Measurements from ENCODE around the gene FOXK1.

The FOXK1 gene

DNA sequence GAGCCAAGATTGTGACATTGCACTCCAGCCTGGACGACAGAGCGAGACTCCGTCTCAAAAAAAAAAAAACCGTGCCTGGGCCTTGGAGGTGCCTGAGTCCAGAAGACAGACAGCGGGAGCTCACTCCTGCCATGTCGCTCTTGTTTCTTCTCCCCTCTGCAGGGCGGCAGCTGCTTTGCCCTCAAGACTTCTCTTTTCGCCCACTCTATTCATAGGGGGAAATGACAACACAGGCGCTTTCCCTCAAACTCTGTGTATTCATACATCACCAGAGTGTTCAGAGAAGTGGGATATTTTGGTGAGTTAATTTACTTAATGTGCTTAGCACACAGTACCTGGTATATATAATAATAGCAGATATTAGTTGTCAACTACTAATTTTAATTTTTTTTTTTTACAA is 44.5 kb downstream of the FOXK1 start:
- TF ChIP-seq POLR2A (IDR thresholded peaks at IDR 0.05; ENCODE audit: low read depth, low read length): no peak
- no peak for TF ChIP-seq TAF1 (IDR thresholded peaks at IDR 0.05; ENCODE audit: borderline replicate concordance, low read depth, low read length)
- TF ChIP-seq POLR2AphosphoS5 (IDR thresholded peaks at IDR 0.05; ENCODE audit: low read depth, low read length): no peak
- DNase-seq (ENCODE audit: insufficient read length) (no peak), FAIRE-seq (no peak)

DNA sequence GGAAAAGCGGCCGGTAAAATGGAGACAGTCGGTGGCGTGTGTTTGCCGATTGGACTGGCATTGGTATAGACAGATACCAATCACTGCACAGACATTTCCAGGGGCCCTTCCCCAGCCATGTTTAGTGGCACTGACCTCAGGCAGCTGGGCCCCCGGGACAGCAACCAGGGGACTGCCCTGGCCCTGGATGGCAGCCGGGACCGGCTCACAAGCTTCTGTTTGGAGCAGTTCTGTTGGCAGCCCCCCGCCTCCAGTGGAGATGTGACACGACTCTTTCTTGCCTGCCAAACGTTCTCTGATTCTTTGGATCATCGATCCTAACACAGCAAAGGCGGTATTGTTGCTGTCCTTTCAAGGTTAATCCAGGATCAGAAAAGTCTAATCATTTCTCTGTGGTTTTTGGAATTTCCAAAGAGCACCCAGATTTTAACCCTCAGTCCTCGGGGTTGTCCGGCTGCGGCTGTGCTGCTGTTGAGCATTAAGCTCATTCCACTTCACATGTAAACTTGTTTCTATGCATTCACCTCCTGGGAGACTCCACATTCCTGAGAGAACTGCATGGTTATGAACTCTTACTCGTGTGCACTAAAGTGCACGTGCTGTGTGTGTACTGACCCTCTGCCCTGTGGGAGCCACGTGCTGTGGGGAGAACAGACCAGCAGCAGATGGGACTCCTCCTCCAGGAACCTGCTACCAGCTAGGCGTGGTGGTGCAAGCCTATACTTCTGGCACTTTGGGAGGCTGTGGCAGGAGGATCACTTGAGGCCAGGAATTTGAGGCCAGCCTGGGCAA is 46.0 kb downstream of the FOXK1 start:
- TF ChIP-seq POLR2AphosphoS5 (IDR thresholded peaks at IDR 0.05; ENCODE audit: low read depth, low read length): no peak
- DNase-seq (ENCODE audit: insufficient read length): no peak
- FAIRE-seq: no peak

DNA sequence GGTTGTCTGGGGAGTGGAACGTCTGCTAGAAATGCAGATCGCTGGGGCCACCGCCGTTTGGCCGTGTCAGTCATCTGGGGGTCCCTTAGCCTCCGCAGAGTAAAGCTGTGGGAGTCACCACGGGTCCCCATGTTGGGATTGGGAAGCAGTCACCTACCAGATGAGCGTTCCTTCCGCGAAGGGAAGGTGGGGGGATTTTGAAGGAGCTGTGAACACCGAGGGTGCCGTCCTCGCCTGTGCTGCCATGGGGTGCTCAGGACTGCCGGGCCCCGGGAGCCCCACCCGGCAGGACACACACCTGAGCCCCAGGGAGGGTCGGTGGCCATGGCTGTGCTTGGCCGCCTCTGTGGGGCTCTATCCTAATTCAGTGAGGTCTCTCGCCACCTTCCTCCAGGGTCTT is 47.2 kb downstream of the FOXK1 start:
- FAIRE-seq: no peak
- no peak for DNase-seq (ENCODE audit: insufficient read length)
- TF ChIP-seq TAF1 (IDR thresholded peaks at IDR 0.05; ENCODE audit: borderline replicate concordance, low read depth, low read length) (no peak), POLR2A (IDR thresholded peaks at IDR 0.05; ENCODE audit: low read depth, low read length) (no peak), POLR2AphosphoS5 (IDR thresholded peaks at IDR 0.05; ENCODE audit: low read depth, low read length) (no peak)

DNA sequence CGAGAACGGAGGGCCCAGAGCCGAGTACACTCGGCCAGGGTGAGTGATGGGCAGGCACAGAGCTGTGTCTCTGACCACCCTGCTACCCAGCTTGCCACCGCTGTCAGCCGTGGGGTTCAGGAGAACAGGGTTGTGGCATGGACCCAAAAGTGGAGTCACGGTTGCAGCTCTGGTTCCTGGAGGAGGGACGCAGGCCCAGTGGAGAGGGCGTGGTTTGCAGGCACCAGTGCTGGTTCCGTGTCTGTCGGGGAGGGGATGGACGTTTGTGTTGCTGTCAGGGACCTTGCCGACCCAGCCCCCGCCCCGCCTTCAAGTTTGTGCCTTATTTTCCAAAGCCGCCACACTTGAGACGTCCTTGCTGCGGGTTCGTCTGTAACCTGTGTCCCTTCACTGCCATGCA is 48.2 kb downstream of the FOXK1 start:
- TF ChIP-seq POLR2A (IDR thresholded peaks at IDR 0.05; ENCODE audit: low read depth, low read length) (no peak), TAF1 (IDR thresholded peaks at IDR 0.05; ENCODE audit: borderline replicate concordance, low read depth, low read length) (no peak), POLR2AphosphoS5 (IDR thresholded peaks at IDR 0.05; ENCODE audit: low read depth, low read length) (no peak)
- DNase-seq (ENCODE audit: insufficient read length) (no peak), FAIRE-seq (no peak)

DNA sequence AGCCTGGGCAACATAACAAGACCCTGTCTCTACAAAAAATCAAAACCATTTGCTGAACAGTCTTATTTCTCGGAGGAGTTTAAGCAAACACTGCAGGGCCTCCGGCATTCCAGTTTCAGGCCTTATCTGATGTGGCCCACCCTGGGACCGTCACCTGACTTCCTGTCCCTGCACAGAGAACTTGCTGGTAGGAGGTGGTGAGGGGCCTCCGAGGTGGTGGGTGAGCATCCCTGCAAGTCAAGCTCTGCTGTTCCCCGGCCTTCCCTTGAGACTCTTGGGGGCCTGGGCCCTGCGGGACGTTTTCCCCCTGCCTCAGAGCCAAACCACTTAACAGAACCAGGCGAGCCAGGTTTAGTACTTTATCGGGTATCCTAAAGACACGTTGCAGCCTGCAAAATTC is 48.9 kb downstream of the FOXK1 start:
- DNase-seq (ENCODE audit: insufficient read length): no peak
- TF ChIP-seq POLR2AphosphoS5 (IDR thresholded peaks at IDR 0.05; ENCODE audit: low read depth, low read length): no peak
- TF ChIP-seq POLR2A (IDR thresholded peaks at IDR 0.05; ENCODE audit: low read depth, low read length): no peak
- TF ChIP-seq TAF1 (IDR thresholded peaks at IDR 0.05; ENCODE audit: borderline replicate concordance, low read depth, low read length): no peak
- FAIRE-seq: no peak

DNA sequence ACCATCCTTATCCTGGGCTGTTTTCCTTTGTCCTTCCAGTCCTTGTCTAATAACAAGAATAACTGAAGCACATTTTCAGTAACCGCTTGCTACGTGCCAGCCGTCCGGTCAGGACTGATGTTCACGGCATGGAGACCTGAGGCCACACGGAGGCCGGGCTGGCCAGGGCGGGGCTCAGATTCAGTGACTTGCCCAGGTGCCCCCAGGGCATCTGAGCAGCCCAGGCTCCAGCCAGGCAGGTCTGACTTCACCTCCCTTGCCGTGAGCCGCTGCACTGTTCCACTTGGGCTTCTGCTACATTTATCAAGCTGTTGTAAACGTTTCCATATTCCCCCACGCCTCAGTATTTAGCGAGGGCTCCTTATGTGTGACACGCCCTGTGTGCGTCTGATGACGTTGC is 49.7 kb downstream of the FOXK1 start:
- no peak for TF ChIP-seq POLR2A (IDR thresholded peaks at IDR 0.05; ENCODE audit: low read depth, low read length)
- no peak for TF ChIP-seq TAF1 (IDR thresholded peaks at IDR 0.05; ENCODE audit: borderline replicate concordance, low read depth, low read length)
- no peak for TF ChIP-seq POLR2AphosphoS5 (IDR thresholded peaks at IDR 0.05; ENCODE audit: low read depth, low read length)
- no peak for FAIRE-seq
- no peak for DNase-seq (ENCODE audit: insufficient read length)

DNA sequence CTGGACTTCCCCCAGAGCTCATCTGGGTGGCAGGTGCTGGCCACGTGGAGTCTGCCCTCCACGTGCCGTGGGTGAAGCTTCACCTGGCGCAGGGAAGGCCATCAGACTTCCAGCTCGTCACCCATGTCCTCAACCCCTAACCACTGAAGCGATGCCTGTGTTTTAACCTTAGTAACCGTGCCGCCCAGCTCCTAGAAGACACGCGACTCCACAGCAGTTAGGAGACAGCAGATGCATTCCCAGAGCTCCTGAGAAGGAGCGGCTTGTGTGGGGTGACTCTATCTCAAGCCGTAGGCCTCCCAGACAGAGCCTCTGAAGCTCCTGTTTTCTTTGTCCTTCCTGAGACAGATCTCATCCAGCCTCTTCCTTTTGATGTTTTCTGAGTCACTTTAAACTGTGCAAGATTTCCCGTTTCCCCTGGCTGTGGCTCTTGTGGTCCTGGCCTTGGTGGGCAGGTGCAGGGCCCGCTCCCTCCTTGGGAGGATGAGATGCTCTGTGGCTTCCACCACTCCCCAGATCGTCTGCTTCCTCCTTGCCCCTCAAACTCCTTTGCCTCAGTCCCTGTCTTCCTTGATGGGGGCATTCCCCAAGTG is 51.9 kb downstream of the FOXK1 start:
- no peak for DNase-seq (ENCODE audit: insufficient read length)
- no peak for TF ChIP-seq TAF1 (IDR thresholded peaks at IDR 0.05; ENCODE audit: borderline replicate concordance, low read depth, low read length)
- no peak for TF ChIP-seq POLR2A (IDR thresholded peaks at IDR 0.05; ENCODE audit: low read depth, low read length)
- no peak for TF ChIP-seq POLR2AphosphoS5 (IDR thresholded peaks at IDR 0.05; ENCODE audit: low read depth, low read length)
- FAIRE-seq: no peak

DNA sequence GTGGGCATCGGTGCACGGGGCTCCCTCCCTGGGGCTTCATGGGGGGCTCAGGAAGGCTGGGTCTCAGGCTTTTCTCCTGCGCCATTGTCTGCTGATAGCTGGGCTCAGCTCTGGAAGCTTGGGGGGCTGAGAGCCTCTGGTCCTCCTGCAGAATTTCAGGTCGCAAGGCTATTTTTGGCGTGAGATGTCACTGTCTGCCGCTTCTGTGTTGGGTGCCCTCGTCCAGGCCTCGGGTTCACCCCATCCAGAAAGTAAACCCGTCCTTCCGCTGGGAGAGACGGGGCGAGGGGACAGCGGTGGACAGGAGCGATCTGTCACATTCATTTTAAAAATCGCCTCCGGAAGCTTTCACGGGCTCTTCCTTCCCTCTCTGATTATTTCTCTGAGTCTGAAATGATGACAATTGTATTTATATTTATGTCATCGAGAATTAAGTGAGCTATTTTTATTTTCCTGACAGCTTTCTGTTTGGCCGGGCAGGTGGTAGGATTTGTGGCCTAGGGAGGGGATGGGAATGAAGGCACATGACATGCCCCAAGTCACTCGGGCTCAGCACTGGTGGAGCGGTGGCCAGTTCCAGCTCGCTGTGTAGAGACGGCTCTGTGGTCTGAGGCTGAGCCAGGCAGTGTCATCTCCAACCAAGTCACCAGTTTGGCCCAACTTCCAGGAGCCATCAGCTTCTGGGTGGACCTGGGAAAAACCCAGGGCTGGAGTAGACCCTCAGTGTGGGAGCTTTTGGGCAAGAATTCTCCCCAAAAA is 52.7 kb downstream of the FOXK1 start:
- no peak for TF ChIP-seq POLR2A (IDR thresholded peaks at IDR 0.05; ENCODE audit: low read depth, low read length)
- TF ChIP-seq POLR2AphosphoS5 (IDR thresholded peaks at IDR 0.05; ENCODE audit: low read depth, low read length): no peak
- TF ChIP-seq TAF1 (IDR thresholded peaks at IDR 0.05; ENCODE audit: borderline replicate concordance, low read depth, low read length): no peak
- no peak for DNase-seq (ENCODE audit: insufficient read length)
- no peak for FAIRE-seq

DNA sequence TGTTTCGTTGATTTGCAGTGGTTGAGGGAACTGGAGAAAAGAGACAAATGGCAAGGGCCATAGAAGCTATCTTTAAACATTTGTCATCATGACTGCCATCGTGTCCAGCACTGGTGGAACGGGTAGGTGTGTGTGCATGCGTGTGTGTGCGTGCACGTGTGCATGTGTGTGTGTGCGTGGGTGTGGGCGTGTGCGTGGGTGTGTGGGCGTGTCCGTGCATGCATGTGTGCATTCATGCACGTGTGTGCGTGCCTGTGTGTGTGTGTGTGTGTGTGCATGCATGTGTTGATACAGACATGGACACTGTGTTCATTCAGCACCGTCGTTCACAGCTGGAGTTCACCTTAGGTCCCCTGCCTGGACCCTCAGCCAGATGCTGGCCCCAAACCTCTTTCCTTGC is 55.2 kb downstream of the FOXK1 start:
- FAIRE-seq: no peak
- no peak for DNase-seq (ENCODE audit: insufficient read length)
- TF ChIP-seq TAF1 (IDR thresholded peaks at IDR 0.05; ENCODE audit: borderline replicate concordance, low read depth, low read length): no peak
- no peak for TF ChIP-seq POLR2AphosphoS5 (IDR thresholded peaks at IDR 0.05; ENCODE audit: low read depth, low read length)
- TF ChIP-seq POLR2A (IDR thresholded peaks at IDR 0.05; ENCODE audit: low read depth, low read length): no peak

DNA sequence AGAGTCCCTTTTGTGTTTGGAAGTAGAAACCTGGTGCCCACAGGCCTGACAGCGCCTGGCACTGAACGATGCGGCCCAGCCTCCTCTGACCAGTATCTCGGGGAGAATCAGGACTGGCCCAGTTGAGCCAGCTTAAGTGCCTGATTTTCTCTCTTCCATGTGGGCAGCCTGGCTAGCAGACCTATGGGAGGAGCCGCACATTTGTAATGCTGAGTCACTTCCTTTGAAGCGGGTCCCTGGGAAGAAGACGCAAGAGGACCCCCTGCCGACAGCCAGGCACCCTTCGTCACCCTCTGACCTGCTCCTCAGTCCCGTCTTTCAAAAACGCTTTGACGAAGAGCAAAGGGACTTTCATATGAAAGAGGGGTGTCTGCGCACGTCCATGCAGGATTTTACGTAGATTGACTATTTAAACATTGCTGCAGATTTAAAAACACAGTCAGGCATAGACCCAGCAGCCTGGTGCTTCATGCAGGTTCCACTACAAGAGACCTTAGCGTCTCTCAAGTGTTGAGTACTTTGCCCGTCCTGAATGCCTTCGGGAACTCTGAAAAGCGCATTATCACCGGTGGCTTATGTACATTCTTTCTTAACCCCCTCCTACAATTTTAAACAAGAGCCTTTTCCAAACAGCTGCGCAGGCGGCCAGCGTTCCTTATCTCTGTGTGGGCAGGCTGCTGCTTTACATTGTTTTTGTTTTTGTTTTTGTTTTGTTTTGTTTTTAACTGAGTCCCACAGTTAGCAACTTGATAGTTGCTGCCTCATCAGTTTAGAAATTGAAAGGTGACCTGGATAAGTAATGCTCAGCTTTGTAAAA is 56.8 kb downstream of the FOXK1 start:
- no peak for DNase-seq (ENCODE audit: insufficient read length)
- TF ChIP-seq POLR2AphosphoS5 (IDR thresholded peaks at IDR 0.05; ENCODE audit: low read depth, low read length) (no peak), TAF1 (IDR thresholded peaks at IDR 0.05; ENCODE audit: borderline replicate concordance, low read depth, low read length) (no peak), POLR2A (IDR thresholded peaks at IDR 0.05; ENCODE audit: low read depth, low read length) (no peak)
- FAIRE-seq: no peak

DNA sequence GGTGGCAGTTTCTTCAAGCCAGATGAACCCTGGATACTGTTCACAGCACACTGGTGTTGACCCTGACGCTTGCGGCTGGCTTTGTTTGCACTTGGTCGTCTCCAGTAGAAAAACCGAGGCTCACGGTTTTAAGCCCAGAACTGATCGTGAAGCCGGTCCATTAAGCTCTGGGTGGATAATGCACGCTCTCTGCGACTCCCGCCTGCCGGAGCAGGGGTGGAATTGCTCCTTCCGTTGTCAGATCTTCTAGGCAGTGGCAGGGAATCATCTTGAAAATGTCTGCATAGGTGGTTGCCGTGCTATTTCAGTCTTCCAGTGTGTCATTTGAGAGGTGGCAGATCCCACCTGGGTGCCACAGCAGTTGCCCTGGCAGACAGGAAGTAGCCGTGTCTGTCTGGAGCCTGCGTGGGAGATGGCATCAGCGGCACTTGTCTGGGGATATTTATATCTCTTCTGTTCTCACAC is 57.5 kb downstream of the FOXK1 start:
- no peak for FAIRE-seq
- DNase-seq (ENCODE audit: insufficient read length): no peak
- TF ChIP-seq POLR2A (IDR thresholded peaks at IDR 0.05; ENCODE audit: low read depth, low read length): no peak
- TF ChIP-seq TAF1 (IDR thresholded peaks at IDR 0.05; ENCODE audit: borderline replicate concordance, low read depth, low read length): no peak
- TF ChIP-seq POLR2AphosphoS5 (IDR thresholded peaks at IDR 0.05; ENCODE audit: low read depth, low read length): no peak
